Testis (tissue), 2 donors: Measurements from ENCODE around the gene C10orf95.

Source experiments
- CTCF ChIP-seq, 3 experiments: fragments of 450-650 bp in 2 of 3; fragments of 200-600 bp in 1 of 3; sonication (generic) in 1 of 3; IDR thresholded peaks; one replicate each; pipeline ENCODE4 v1.5.1; 2016 to 2019; ENCODE audit warnings: antibody characterized with exemption in 3 of 3, mild to moderate bottlenecking in 2 of 3, moderate library complexity in 1 of 3
- POLR2A ChIP-seq: fragments of 450-650 bp; IDR thresholded peaks from one replicate; pipeline ENCODE4 v1.6.1; 2017; ENCODE audit warnings: antibody characterized with exemption, mild to moderate bottlenecking, moderate library complexity

DNA sequence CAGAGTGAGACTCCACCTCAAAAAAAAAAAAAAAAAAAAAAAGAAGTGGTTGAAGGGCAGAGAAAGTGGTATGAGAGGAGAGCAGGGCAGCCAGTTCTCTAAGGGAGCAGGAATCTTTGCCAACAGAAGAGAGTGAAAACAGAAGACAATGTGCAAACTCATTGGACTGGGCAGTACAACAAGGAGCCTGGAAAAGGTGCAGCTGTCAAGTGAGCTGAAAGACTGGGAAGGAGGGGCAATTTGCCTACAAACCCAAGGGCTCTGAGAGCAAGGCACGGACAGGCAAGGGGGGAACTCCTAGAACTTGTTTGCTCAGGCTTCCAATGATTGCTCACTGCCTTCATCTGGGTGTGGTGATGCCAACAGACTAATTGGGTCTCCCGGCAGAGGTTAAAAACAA is 41.6 kb upstream of the C10orf95 start:
- TF ChIP-seq POLR2A (no peak), CTCF (IDR thresholded peaks at IDR 0.05) (no peak)
